ENCODE measurements around the gene ZNF202.

The ZNF202 gene

DNA sequence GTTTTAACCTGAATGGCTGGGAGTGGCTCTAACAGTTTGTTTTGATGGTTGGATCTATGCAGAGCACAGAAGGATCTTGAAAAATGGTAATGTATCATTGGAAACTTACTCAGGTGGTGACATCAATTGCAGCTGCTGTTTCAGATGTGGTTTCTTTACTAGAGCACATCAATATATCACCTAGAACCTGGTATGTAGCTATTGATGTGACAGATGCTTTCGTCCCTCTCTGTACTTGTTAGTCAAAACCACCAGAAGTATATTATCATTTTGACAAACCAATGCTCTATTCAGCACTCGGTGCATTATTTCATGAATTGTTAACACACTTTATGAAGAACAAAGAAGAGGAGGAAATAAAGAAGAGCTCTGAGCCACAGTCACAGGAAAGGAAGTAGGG is 60.4 kb downstream of the ZNF202 start:
- no peak for DNase-seq

DNA sequence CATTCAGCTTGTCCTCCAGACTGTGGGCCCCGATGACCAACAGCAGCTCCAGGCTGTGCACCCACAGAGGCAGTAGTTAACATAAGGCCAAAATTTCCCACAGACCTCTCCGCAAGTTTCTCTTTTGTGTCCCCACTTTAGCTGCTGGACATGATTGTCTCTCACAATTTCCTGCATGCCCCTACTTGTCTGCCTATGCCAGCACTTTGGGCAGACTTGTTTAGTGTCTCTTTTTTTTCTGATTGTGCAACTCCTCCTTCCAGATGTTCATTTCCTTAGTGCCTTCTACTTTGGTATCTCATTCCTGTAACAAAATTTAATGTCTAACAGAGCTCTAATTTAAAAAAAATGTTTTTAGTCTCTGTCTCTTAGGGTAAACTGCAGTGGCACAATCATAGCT is 63.2 kb downstream of the ZNF202 start:
- DNase-seq = no peak

DNA sequence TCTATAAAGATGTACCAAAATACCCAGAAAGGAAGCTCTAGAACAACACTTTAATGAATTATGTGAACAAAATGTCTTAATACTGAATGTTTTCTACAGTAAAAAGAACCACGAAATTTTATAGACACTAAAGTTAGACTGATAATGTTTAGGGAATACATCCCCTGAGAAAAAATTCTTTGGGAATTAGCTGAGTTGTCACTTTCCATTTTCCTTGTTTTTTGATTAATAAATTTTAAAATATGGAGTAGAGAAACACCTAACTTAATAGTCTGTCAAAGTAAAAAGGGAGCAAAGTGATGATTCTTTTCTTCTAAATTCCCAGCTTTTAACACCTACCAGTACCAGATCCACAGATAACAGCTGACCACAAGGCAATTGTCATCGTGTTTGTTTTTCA is 64.0 kb downstream of the ZNF202 start:
- no peak for DNase-seq

DNA sequence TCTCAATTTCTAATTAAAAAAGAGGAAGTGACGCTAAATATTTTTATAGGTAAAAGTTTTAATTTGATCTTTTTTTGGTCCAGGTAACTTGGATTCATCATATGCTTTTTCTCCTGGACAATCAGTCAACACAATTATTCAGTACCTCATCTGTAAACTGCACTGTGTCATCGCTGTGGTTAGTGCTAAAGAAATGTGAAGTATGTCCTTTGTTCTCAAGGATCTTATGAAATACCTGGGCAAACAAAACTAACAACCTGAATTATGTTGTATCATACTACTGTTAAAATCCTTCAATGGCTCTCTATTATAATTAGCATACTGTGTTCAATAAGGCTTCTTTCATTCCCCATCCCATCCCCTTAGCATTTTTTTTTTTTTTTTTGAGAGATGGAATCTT is 67.2 kb downstream of the ZNF202 start:
- no peak for DNase-seq
